Colonic mucosa (tissue), 4 donors: ENCODE data around the gene COL6A6. TPM values are rescaled to one million over a fixed set of nuclear protein-coding genes. Genes with fewer than 3 reads are reported as not detected.

Experiments used
- DNase-seq: peaks from one replicate; pipeline ENCODE4 v3.0.0-alpha.2; 2020
- H3K27ac ChIP-seq: fragments of 200-600 bp; one replicate; pipeline ENCODE4 v1.8.0; 2021
- H3K27me3 ChIP-seq: fragments of 200-600 bp; one replicate; pipeline ENCODE4 v1.8.0; 2021
- H3K36me3 ChIP-seq: fragments of 200-600 bp; one replicate; pipeline ENCODE4 v1.8.0; 2021
- H3K4me1 ChIP-seq: fragments of 200-600 bp; one replicate; pipeline ENCODE4 v1.8.0; 2021; ENCODE audit warnings: mild to moderate bottlenecking
- H3K4me3 ChIP-seq: fragments of 200-600 bp; one replicate; pipeline ENCODE4 v1.8.0; 2021
- H3K9ac ChIP-seq, 2 donors: one replicate each; pipeline ENCODE4 v1.7.0; 2013; ENCODE audit warnings: control low read depth in 2 of 2, low read depth in 2 of 2, low read length in 2 of 2
- H3K9me3 ChIP-seq: fragments of 200-600 bp; one replicate; pipeline ENCODE4 v1.8.0; 2021
- CTCF ChIP-seq: fragments of 200-600 bp; IDR thresholded peaks from one replicate; pipeline ENCODE4 v1.8.0; 2022; ENCODE audit warnings: antibody characterized with exemption, mild to moderate bottlenecking
- intact Hi-C: fragments of 100-400 bp; cut with DNase I; formaldehyde crosslinking; loops from one replicate; pipeline ENCODE4 v1.14.1; 2022
- total RNA-seq, 2 donors: library from RNA; stranded (reverse); fragmentation: NEBNext Ultra II Directional in 1 of 2; extraction: Animal tissue kit (Norgen Biotek cat#: 25700) in 1 of 2; gene quantifications; one replicate each; pipeline ENCODE4 v1.2.1, GENCODE V29; 2021
- donor health status: healthy.
- donor health status: DM: no; HTN: no; CAD: no.
- donor health status: DM: no; HTN: no; CAD: no.

The COL6A6 gene
- total RNA-seq, 2 donors from 2014 or later: not detected

- H3K9ac ChIP-seq: no peak overlapping the region
- no peaks in the 10 kb centered on the region for H3K4me1 ChIP-seq
- no peak for DNase-seq
- no peaks in the 10 kb centered on the region for H3K36me3 ChIP-seq
- no peak for TF ChIP-seq CTCF
- no peak overlapping the region for H3K4me3 ChIP-seq
- no peaks in the 10 kb centered on the region for H3K9me3 ChIP-seq
- H3K27me3 ChIP-seq: no peaks in the 10 kb centered on the region
- no peak overlapping the region for H3K27ac ChIP-seq
- intact Hi-C loops: no loop called here
Observed at GRCh38 chr3:130548356-130548755, 31.4 kb downstream of the COL6A6 start.

GRCh38 chr3:130557336-130558035 is 40.5 kb downstream of the COL6A6 start:
- Histone ChIP-seq H3K9me3 (no peaks in the 10 kb centered on the region), H3K4me1 (no peaks in the 10 kb centered on the region), H3K4me3 (no peak overlapping the region), H3K27me3 (no peaks in the 10 kb centered on the region), H3K36me3 (no peaks in the 10 kb centered on the region), H3K27ac (no peak overlapping the region), H3K9ac (no peak overlapping the region)
- TF ChIP-seq CTCF: no peak
- DNase-seq: no peak
- intact Hi-C loops: no loop called here

- H3K27ac ChIP-seq: no peak overlapping the region
Observed at GRCh38 chr3:130558366-130558765, 41.4 kb downstream of the COL6A6 start.

GRCh38 chr3:130565224-130565623 is 48.2 kb downstream of the COL6A6 start:
- Histone ChIP-seq H3K27me3 (no peaks in the 10 kb centered on the region), H3K9me3 (no peaks in the 10 kb centered on the region), H3K36me3 (no peaks in the 10 kb centered on the region), H3K27ac (no peak overlapping the region), H3K4me1 (no peaks in the 10 kb centered on the region), H3K9ac (no peak overlapping the region), H3K4me3 (no peak overlapping the region)
- no peak for TF ChIP-seq CTCF
- DNase-seq: no peak
- intact Hi-C loops: no loop called here

More at GRCh38 chr3:130558366-130558765, 41.4 kb downstream of the COL6A6 start:
- intact Hi-C loops: no loop called here
- Histone ChIP-seq H3K4me3 (no peak overlapping the region), H3K9ac (no peak overlapping the region), H3K27me3 (no peaks in the 10 kb centered on the region), H3K4me1 (no peaks in the 10 kb centered on the region), H3K9me3 (no peaks in the 10 kb centered on the region), H3K36me3 (no peaks in the 10 kb centered on the region)
- DNase-seq: no peak
- no peak for TF ChIP-seq CTCF

Other genes starting within 250 kb of the COL6A6 start
- under 1 TPM in 1 of 2 donors, not detected in 1; 0.15 TPM for gene COL6A5, start 171.5 kb upstream of the COL6A6 start, total RNA-seq
- 10 to 100 TPM; 18.2 to 21.7 TPM for gene PIK3R4, start 229.7 kb downstream of the COL6A6 start, total RNA-seq